Stimulated activated CD4-positive, alpha-beta T cell treated with anti-CD3 and anti-CD28 coated beads, Interleukin-12 subunit alpha, Interleukin-12 subunit beta, amount 100 ng/mL, for 4 hours (primary cell): ENCODE measurements around the gene LMBR1.
"Not testable (repeated sequence)": the region's sequence is repeated elsewhere in the genome, so short reads cannot be mapped to it uniquely, and the experiment has no call there.

ENCODE experiments used
- DNase-seq: peaks from one replicate; pipeline ENCODE4 v3.0.0-alpha.2; 2020

Gene LMBR1, protein sequence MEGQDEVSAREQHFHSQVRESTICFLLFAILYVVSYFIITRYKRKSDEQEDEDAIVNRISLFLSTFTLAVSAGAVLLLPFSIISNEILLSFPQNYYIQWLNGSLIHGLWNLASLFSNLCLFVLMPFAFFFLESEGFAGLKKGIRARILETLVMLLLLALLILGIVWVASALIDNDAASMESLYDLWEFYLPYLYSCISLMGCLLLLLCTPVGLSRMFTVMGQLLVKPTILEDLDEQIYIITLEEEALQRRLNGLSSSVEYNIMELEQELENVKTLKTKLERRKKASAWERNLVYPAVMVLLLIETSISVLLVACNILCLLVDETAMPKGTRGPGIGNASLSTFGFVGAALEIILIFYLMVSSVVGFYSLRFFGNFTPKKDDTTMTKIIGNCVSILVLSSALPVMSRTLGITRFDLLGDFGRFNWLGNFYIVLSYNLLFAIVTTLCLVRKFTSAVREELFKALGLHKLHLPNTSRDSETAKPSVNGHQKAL

DNA sequence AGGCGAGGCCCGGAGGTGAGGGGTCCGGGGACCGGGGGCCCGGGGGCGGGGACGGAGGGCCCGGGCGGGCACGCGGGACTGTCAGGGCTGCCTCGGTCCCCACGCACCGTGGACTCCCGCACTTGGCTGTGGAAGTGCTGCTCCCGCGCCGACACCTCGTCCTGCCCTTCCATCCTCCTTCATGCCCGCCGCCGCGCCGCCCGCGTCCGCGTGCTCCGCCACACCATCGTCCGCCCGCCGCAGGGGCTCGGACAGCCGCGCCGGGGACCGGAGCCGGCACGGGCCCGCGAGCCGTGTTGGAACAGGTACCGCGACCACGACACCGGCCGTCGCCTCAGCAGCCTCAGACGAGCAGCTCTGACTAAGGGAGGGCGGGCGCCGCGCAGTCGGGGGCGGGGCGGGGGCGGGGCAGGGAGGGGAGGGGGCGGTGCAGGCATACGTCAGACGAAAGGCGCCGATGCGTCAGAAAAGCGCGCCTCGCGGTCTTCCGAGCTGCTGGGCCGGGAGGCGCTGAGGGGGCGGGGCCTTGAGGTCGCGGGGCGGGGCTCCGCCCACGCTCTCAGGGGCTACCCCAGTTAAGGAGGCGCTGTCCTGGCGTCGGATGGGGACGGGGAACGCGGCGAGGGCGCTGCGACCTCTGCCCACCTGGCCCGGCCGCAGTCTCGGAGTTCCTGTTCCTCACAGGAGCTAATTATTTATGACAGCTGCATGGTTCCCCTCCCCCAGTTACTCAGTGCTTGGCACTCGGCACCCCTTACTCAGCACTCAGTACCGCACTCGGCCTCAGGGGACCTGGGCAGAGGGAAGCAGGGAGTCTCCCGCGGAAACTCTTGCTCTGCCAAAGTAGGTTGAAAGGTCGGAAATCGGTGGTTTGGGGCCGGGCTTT is at the start of gene LMBR1:
Gene LMBR1 (minus strand): TSS at position 363 of the 886 bp plus-strand sequence. CDS start 190 bp downstream, at position 173.
- DNase-seq: peak; percentile 93

DNA sequence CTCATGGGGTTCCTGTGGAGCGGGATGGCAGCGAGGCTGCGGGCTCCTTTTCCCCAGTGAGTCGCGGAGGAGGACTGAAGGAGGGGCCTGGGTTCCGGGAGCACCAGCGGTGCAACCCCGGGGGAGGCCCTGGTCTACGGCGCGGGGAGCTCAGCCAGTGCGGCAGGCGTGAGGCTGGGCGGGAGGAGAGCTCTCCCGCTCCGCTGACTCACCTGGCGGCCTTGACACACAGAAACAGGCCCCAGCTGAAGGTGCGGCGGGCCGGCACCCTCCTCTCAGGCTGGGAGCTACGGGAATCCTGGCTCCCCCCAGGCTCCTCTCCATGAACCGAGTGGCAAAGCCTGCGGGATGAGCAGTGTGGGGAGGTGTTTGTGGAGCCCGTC is 49.7 kb upstream of the LMBR1 start:
- DNase-seq: no peak

DNA sequence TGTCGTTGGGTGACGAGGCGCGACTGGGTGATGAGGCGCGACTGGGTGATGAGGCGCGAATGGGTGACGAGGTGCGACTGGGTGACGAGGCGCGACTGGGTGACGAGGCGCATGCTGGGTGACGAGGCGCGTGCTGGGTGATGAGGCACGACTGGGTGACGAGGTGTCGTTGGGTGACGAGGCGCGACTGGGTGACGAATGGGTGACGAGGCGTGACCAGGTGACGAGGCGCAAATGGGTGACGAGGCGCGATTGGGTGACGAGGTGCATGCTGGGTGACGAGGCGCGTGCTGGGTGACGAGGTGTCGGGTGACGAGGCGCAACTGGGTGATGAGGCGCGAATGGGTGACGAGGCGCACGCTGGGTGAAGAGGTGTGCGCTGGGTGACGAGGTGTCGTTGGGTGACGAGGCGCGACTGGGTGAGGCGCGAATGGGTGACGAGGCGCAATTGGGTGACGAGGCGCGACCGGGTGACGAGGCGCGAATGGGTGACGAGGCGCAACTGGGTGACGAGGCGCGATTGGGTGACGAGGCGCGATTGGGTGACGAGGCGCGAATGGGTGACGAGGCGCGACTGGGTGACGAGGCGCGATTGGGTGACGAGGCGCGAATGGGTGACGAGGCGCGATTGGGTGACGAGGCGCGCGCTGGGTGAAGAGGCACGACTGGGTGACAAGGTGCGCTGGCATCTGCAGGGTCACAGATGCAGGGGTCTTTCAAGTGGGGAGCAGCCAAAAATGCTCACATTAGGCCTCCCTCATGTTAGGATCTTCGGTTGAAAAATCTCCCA is 48.6 kb upstream of the LMBR1 start:
- DNase-seq: no peak

DNA sequence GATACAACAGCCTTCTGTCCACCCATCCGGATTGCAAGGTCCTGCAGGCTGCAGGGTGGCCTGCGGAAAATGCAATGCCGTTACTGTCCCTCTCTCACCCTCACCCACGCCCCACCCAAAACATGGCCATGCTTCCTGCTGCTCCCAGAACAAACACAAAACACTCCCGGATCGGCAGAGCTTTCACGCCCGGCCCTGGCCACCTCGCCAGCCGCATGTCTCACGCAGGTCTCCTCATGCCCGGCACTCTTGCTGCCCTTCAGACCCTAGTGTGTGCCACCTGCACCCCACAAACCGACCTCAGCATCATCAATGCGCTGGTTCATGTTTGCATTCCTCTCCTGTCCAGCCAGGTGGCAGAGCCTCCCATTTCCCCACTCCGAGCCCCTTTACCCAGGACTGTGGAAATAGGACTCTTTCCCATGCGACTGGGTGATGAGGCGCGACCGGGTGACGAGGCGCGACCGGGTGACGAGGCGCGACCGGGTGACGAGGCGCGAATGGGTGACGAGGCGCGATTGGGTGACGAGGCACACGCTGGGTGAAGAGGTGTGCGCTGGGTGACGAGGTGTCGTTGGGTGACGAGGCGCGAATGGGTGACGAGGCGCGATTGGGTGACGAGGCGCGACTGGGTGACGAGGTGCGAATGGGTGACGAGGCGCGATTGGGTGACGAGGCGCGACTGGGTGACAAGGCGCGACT is 47.6 kb upstream of the LMBR1 start:
- no peak for DNase-seq

DNA sequence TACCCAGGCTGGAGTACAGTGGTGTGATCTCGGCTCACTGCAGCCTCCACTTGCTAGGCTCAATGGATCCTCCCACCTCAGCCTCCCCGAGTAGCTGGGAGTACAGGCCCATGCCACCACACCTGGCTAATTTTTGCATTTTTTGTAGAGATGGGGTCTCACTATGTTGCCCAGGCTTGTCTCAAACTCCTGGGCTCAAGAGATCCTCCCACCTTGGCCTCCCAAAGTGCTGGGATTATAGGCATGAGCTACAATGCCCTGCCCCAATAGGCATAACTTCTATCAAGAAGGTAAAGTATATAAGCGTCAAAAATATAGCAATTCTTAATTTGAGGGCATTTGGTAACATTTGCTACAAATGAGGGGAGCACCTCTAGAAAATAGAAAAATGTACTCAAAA is 43.8 kb upstream of the LMBR1 start:
- not testable (repeated sequence) for DNase-seq

DNA sequence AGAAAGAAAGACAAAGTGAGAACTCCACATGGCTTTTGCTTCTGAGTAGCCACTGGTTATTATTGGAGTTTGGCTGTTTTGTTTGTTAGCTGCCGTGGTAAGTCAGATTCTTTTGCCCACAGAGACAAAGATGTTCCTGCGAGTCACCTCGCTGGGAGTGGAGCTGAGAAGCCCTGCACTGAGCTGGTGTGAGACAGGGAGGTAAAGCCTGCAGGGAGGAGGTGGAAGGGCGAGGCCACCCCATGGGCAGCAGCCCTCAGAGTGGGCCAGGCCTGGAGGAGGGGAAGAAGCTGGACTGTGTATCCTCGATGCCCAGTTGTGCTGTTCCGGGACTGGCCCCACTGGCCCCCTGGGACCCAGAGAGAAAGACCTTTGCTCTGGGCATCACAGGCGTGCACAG is 42.3 kb upstream of the LMBR1 start:
- no peak for DNase-seq

DNA sequence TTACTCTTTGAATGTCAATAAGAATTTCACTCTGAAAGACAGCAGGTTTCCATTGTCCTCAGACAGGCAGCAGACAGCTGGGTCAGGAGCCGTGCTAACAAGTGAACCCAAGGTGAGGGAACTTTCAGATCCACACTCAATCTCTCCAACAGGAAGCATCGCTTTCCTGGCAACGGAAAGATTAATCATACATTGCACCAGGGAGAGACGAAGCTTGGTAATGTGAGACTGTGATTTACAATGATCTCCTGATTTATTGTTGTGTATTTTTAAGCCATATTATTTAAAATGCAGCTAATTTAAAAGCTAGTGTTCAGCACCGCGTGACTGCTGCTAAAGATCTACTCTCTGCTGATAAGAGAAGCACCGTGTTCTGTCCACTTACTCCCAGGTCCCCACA is 39.0 kb upstream of the LMBR1 start:
- no peak for DNase-seq

DNA sequence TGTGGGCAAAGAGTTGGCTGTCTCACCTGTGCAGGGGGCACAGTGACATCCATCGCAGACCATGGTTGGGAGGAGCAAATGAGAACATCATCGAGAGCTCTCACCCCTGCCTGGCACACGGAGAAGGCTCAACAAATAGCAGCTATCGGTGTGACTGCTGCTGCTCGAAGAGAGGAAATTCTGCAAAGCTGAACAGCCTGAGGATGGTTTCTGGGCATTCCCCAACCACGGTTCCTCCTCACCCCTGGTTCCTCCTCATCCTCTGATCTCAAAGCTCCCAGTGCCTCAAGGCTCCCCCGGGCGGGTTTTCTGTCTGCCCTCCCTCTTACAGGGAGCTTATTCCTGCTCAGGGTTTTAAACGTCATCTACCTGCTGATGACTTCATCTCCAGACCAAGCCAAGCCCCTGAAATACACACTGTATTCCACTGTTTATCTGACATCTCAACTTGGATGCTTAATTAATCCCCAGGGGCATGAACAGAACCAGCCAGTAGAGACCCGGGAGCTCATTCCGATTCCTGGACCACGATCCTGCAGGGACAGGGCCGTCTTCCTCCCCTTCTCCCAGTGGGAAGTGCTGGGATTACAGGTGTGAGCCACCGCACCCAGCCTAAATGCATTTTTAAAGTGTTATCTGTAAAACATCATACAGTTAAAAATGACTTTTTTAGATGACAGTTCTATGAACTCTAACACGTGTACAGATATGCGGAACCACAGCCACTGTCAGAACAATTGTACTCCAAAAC is 37.0 kb upstream of the LMBR1 start:
- no peak for DNase-seq

DNA sequence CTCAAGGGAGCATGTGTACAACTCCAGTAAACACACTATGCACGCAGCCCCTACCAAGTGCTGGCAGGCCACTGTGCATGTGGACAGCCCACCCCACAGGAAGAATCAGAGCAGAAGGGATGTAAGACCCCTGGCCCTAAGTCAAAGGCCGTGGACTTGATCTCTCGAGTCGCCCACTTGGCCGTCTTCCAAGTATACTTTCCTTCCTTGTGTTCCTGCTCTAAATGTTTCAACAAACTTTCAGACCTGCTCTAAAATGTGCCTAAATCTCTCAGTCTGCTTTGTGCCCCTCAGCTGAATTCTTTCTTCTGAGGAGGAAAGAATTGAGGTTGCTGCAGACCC is 35.4 kb upstream of the LMBR1 start:
- no peak for DNase-seq

DNA sequence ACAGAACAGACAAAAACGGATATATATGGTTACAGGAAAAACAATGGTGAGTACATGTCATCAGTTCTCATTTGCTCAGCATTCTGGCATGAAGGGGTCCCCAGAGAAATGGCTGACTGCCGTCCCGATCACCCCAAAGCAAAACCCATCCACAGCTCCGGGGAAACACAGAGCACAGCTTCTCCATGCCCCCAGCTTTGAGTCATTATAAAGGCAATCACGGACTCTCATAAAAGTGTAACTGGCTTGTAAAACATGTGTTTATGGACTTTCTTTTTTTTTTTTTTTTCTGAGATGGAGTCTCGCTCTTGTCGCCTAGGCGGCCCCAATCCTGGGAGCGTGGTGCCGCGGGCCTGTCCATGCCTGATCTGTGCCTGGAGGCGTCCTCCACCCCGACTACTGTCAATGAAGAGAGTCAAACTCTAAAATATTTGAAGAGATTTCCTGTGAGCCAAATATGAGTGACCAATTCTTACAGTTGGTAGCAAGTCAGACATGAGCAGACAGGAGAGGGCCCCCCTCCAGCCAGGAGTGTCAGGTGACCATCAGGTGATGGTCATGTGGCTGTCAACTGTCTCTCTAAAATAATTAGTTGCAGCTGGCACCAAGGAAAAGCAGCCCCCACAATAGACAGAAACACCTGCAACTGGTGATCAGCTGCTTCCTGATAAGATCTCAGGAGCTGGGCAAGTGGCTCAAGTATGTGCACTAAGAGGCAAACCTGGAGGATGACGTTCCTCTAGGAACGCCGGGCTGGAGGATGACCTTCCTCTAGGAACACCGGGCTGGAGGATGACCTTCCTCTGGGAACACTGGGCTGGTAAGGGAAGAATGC is 34.8 kb upstream of the LMBR1 start:
- no peak for DNase-seq

DNA sequence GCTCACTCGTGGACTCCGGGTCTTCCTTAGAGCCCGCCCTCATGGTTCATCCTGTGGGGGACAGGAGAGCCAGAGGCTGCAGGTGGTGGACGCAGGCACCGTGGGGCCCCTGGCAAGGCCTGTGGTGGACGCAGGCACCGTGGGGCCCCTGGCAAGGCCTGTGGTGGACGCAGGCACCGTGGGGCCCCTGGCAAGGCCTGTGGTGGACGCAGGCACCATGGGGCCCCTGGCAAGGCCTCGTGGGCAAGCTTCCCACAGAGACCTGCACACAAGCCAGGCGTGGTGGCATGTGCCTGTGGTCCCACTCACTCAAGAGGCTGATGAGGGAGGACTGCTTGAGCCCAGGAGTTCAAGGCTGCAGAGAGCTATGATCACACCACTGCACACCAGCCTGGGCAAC is 32.8 kb upstream of the LMBR1 start:
- not testable (repeated sequence) for DNase-seq

DNA sequence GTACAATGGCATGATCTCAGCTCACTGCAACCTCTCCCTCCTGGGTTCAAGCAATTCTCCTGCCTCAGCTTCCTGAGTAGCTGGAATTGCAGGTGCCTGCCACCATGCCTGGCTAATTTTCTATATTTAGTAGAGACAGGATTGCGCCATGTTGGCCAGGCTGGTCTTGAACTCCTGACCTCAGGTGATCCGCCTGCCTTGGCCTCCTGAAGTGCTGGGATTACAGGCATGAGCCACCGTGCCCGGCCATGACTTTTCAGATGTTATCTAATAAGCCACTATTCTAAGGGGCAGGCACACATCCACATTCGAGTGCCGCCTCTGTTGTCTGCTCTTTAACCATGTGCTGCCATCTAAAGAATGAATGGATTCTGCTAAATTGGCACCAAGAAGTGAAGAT is 29.3 kb upstream of the LMBR1 start:
- DNase-seq: not testable (repeated sequence)

DNA sequence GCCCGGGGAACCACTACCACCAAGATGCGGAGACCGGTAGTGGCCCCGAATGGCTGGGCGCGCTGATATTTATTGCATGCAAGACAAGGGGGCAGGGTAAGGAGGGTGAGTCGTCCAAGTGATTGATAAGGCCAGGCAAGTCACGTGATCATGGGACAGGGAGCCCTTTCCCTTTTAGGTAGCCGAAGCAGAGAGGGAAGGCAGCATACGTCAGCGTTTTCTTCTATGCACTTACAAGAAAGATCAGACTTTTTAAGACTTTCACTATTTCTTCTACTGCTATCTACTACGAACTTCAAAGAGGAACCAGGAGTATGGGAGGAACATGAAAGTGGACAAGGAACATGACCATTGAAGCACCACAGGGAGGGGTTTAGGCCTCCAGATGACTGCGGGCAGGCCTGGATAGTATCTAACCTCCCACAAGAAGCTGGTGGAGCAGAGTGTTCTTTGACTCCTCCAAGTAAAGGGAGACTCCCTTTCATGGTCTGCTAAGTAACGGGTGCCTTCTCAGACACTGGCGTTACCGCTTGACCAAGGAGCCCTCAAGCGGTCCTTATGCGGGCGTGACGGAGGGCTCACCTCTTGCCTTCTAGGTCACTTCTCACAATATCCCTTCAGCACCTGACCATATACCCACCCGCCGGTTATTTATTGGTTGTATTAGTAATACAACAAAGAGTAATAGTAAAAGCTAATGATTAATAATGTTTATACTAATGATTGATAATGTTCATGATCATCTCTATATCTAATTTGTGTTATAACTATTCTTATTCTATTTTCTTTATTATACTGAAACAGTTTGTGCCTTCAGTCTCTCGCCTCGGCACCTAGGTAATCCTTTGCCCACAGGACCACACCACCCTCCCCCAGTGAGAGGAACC is 27.7 kb upstream of the LMBR1 start:
- DNase-seq: not testable (repeated sequence)

DNA sequence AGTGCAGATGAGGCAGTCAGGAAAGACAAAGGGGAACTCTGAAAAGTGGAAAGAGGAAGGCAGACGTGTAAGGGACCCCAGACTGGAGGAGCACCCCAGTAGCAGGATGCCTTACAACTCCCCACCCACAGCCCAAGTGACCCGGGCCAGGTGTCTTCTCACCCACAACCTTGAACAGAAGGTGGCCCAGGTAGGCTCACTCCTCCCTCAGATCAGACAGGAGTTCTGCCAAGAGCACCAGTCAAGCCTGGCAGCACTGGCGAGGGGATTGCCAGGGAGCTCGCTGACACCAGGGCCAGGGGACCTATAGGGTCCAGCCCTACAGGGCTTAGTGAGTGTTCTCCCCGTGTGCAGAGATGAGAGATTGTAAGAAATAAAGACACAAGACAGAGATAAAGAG is 27.1 kb upstream of the LMBR1 start:
- no peak for DNase-seq

DNA sequence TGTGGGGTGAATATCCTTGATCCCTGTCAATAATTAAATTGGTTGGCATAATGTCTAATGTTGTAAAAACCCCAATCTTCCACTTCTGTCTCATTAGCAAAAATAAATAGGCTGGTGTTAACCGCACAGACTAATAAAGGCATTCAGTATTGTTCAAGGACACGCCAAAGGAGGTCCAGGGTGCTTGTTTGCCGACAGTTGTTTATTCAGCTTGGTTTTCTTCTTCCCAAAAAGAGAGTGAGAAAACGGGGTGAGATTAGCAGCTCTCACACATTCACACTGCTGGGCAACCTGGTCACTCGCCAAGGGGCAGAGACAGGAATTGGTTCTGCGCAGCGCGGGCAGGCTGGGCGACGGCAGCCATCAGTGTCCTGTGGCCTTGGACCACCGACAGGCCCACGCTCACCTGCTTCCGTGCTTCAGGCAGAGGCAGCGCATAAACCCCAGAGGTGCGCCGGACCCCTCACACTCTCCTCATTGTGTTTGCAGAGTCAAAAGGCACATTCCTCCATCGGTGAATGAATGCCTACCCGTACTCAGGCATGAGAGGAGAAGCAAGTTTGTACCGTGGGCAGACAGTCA is 26.2 kb upstream of the LMBR1 start:
- DNase-seq: no peak

DNA sequence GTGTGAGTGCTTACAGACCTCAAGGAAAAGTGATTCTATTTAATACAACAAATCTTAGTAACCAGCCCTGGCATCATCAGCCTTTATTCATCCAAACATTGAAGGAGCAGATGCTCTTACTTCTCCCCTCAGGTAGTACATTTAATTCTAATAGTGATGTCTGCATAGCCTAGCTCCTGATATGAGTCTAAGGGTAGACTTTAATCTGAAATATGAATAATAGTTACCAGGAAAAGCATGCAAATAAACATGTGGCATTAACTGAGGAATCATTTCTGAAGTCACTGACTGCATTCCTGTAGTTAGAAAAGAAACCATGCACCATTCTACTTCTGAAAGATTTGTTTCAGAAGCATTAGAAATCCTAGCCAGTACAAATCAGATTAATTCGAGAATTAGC is 25.7 kb upstream of the LMBR1 start:
- no peak for DNase-seq

DNA sequence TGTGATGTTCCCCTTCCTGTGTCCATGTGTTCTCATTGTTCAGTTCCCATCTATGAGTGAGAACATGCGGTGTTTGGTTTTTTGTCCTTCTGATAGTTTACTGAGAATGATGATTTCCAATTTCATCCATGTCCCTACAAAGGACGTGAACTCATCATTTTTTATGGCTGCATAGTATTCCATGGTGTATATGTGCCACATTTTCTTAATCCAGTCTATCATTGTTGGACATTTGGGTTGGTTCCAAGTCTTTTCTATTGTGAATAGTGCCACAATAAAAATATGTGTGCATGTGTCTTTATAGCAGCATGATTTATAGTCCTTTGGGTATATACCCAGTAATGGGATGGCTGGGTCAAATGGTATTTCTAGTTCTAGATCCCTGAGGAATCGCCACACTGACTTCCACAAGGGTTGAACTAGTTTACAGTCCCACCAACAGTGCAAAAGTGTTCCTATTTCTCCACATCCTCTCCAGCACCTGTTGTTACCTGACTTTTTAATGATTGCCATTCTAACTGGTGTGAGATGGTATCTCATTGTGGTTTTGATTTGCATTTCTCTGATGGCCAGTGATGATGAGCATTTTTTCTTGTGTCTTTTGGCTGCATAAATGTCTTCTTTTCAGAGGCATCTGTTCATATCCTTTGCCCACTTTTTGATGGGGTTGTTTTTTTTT is 16.7 kb upstream of the LMBR1 start:
- DNase-seq: not testable (repeated sequence)

DNA sequence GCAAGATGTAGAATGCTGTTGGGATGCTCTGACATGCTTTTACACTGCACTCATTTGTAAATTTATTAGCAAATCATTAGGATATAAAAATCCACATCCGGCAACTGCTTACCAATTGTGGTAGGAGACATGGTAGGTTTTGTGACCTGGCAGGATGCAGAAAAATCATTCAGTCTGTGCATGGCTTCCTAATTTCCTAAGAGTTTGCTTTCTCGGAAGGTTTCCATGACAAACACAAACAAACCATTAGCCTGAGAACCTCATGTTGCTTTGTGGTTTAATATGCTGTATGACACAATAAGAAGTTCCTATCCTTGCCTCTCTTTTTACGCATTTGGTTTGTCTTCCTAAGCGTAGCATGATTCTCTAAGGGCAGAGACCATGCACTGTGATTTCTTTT is 14.7 kb upstream of the LMBR1 start:
- DNase-seq: no peak

DNA sequence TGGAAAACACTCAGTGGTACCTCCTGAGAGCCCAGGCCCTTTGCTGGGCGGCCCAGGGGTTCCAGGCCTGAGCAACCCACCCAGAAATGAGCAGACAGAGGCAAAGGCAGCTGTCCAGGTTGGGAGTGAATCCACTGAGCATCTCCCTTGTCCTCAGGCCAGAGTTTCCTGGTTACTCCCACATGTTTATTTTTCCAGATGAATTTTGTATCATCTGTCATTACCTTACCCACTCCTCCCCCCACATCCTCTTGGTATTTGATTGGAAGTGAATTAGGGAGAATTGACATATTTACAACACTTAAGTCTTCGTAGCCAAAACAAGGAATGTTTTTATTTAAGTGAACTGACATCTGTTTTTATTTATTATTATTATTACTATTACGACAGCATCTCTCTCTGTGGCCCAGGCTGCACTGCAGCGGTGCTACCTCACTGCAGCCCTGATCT is 13.2 kb upstream of the LMBR1 start:
- DNase-seq: no peak
